Activated T-cell treated with anti-CD3 and anti-CD28 coated beads, Interleukin-2, amount 50 U/mL, for 24 hours (primary cell): ENCODE data around the gene SH3BP4.
A peak's percentile ranks its signal among the peaks of the same experiment; 100 is the strongest.

ENCODE experiments used
- DNase-seq: peaks from one replicate; pipeline ENCODE4 v3.0.0-alpha.2; 2020
- H3K27ac Mint-ChIP-seq: 2 replicates; pipeline ENCODE4 v1.8.0; 2020; ENCODE audit warnings: mild to moderate bottlenecking, mixed read lengths
- H3K27me3 Mint-ChIP-seq: 2 replicates; pipeline ENCODE4 v1.8.0; 2020; ENCODE audit warnings: mixed read lengths
- H3K36me3 Mint-ChIP-seq: 2 replicates; pipeline ENCODE4 v1.8.0; 2020; ENCODE audit warnings: low read depth, mixed read lengths
- H3K4me1 Mint-ChIP-seq: 2 replicates; pipeline ENCODE4 v1.8.0; 2020; ENCODE audit warnings: low read depth, mixed read lengths
- H3K4me3 Mint-ChIP-seq: 2 replicates; pipeline ENCODE4 v1.8.0; 2020; ENCODE audit warnings: mild to moderate bottlenecking, moderate library complexity, mixed read lengths
- H3K9me3 Mint-ChIP-seq: 2 replicates; pipeline ENCODE4 v1.8.0; 2020; ENCODE audit warnings: mixed read lengths

SH3BP4 gene

DNA sequence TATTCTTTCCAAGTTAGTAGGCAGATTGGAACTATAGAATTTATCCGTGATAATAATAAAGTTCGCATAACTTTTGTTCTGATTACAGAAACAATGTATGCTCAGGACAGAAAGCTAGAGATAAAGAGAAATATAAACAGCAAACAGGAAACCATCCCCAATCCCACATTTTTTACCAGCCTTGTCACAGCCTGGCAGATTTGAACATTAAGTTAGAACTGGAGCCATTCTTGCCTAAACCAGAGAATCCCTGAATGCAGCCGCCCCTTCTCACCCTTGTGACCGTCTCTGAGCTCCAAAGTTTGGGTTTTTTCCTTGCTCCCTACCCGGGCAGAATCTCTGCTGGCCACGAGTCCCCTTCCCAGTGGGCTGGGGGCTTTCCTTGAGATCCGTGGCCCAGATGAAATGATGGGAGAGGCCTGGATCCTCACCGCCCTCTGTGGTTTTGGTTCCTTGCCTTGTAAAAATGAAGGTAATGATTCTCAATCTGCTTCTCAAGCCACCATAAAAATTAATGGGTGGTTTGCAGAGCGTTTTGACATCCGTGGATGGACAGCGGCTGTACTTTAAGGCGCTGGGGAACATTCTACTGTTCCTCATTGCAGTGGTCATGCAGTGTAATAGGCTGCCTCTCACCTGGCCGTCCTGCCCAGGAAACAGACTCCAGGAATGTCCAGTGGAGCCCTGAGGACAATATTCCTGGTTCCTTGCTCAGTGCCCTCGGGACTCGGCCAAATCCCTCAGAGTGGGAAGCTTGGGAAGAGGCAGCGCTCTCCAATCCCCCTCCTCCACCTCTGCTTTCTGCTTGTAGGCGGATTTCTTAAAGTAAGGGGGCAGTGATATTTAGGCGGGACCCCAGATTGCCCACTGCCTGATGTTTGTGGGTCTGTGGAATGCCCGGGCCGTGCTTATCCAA lies 1.6 kb downstream of the SH3BP4 start:
- peaks cover 88% of the 10 kb centered on the region for H3K27me3 Mint-ChIP-seq
- H3K4me1 Mint-ChIP-seq: peaks cover 8% of the 10 kb centered on the region
- H3K4me3 Mint-ChIP-seq: peak overlapping the region; percentile 6
- no peak for DNase-seq
- H3K27ac Mint-ChIP-seq: no peak overlapping the region
- H3K9me3 Mint-ChIP-seq: no peaks in the 10 kb centered on the region
- H3K36me3 Mint-ChIP-seq: no peaks in the 10 kb centered on the region

DNA sequence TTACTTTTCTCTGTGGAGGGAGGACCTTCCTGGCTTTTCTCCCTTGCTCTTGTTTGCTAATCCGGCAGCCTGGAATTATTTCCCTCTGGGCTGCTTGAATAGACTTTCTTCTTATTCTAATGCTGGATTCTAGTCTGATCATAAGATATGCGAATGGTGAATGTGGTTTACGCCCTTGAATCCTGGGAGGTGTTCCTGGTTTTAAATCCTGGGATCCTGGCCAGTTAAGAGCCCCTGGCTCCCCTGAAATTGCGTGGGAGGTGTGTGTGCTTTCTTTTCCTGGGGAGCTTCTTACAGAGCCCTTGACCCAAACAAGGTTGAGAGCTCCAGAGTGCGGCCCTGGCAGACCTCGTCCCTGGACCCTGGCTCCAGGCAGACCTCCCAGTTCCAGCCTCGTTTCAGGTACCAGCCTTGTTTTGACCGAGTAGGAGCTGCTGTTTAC lies 2.8 kb downstream of the SH3BP4 start:
- no peaks in the 10 kb centered on the region for H3K9me3 Mint-ChIP-seq
- no peaks in the 10 kb centered on the region for H3K36me3 Mint-ChIP-seq
- no peak for DNase-seq
- peaks cover 83% of the 10 kb centered on the region for H3K27me3 Mint-ChIP-seq
- H3K4me3 Mint-ChIP-seq: no peak overlapping the region
- H3K27ac Mint-ChIP-seq: no peak overlapping the region
- H3K4me1 Mint-ChIP-seq: peaks cover 8% of the 10 kb centered on the region

DNA sequence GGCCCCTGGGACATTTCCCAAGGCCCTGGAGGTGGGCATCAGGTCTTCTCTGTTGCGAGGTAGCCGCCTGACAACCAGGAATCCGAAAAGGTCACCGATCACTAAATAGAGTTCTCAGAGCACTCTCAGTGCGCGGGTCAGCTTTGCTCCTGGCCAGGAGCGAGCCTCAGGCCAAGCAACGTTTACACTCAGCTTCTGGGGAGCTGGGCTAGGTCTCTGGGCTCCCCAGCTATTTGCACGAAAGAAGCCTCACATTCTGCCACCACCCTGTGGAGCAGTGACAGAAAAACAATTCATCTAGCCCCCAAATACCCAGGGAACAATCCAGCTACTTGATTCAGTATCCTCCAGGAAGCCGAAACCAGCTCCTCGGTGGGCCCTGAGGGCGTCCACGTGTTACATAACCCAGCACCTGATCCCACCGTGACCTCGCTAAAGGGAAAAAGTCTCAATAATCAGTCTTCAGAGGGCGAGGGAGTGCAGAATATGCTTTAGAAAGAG lies 3.3 kb downstream of the SH3BP4 start:
- Mint-ChIP-seq H3K9me3 (no peaks in the 10 kb centered on the region), H3K36me3 (no peaks in the 10 kb centered on the region), H3K4me1 (peaks cover 8% of the 10 kb centered on the region), H3K4me3 (no peak overlapping the region), H3K27me3 (peaks cover 77% of the 10 kb centered on the region), H3K27ac (no peak overlapping the region)
- no peak for DNase-seq

DNA sequence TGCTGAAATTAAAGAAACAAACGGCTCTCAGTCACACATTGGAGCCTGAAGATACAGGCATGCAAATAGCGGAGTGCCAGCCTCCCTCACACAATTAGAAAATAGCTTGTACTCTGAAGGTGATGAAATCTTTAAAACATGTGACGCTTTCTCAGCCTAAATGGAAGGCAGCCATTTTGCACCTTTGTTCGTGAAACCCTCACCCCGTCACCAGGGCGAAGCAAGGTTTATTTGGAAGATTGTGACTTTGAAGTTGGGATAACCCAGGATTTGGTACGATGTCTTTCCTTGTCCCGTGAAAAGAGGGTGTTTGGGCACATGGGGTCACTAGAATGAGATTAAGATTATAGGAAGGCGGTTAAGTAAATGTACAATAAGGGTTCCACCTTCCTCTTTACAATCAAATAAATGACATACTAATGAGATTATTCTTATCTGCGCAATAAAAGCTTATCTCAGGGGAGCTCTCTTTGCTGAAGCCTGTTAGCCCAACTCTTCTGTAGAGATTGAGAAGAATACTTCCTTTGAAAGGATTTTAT lies 4.2 kb downstream of the SH3BP4 start:
- Mint-ChIP-seq H3K4me1 (peaks cover 7% of the 10 kb centered on the region), H3K27ac (no peak overlapping the region), H3K36me3 (no peaks in the 10 kb centered on the region), H3K4me3 (no peak overlapping the region), H3K9me3 (no peaks in the 10 kb centered on the region), H3K27me3 (peaks cover 68% of the 10 kb centered on the region)
- no peak for DNase-seq

DNA sequence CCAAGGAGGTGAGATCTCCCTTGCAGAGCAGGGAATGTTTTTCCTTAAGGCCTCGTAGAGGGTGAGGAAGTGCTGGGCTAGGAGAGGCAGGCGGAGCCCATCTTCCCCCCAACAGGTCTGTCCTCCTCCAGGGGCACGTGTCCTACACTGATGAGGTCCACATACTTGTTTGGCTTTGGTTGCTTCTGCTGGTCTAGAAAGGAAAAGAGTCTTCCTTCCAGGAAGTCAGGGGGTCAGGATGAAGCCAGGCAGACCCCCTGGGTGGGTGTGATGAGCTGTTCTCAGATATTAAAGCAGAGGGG lies 6.0 kb downstream of the SH3BP4 start:
- Mint-ChIP-seq H3K27me3 (peaks cover 61% of the 10 kb centered on the region), H3K4me3 (no peak overlapping the region), H3K27ac (no peak overlapping the region), H3K36me3 (no peaks in the 10 kb centered on the region), H3K4me1 (peaks cover 2% of the 10 kb centered on the region), H3K9me3 (no peaks in the 10 kb centered on the region)
- no peak for DNase-seq

DNA sequence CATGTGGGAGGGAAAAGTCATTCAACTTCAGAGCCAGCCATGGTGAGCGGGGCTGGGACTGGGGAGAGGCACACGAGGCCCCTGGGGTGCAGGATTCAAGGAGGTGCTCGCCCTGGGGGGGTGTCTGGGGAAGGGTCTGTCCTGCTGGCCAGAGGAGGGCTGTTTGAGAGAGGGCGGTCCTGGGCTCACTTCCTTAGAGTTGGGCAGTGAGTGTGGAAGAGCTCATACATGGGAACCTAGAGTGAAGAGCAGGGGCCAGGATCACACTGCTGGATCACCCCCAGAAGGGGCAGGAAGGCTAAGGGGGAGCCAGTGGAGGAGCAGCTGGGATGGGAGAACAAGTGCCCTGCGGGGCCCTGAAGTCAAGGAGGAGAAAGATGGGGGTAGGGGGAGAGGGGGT lies 6.5 kb downstream of the SH3BP4 start:
- H3K27me3 Mint-ChIP-seq: peaks cover 56% of the 10 kb centered on the region
- no peak for DNase-seq
- H3K4me1 Mint-ChIP-seq: no peaks in the 10 kb centered on the region
- no peaks in the 10 kb centered on the region for H3K9me3 Mint-ChIP-seq
- no peak overlapping the region for H3K27ac Mint-ChIP-seq
- no peaks in the 10 kb centered on the region for H3K36me3 Mint-ChIP-seq
- H3K4me3 Mint-ChIP-seq: no peak overlapping the region

DNA sequence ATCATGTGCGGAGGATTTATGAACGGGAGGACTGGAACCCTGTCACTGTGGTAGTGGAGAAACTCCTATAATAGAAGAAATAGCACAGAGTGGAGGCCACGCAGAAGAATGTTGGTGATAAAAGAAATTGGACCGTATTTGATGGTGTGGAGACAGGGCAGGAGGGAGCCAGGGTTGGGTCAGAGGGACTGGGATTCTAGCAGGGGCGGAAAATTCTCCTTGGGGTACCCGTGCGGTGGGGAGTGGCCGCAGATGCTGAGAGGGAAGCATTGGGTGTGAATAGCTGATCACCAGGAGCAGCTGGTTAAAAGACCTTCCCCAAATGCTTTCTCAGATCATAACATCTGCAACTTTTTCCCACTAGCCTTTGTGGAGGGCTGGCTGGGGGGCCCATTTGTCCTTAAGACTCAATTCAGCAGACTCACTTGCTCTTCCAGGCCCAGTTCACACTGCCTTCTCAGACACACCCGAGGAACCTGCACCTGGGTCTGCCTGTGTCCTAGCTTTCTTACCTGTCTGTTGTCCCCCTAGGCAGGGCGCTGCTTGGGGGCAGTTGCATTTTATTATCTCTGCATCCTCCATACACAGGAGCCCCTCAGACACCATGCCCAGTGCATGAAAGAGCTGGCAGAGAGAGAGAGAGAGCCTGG lies 7.1 kb downstream of the SH3BP4 start:
- no peak overlapping the region for H3K4me3 Mint-ChIP-seq
- H3K9me3 Mint-ChIP-seq: no peaks in the 10 kb centered on the region
- H3K27ac Mint-ChIP-seq: no peak overlapping the region
- no peak for DNase-seq
- no peaks in the 10 kb centered on the region for H3K4me1 Mint-ChIP-seq
- H3K27me3 Mint-ChIP-seq: peaks cover 50% of the 10 kb centered on the region
- no peaks in the 10 kb centered on the region for H3K36me3 Mint-ChIP-seq

DNA sequence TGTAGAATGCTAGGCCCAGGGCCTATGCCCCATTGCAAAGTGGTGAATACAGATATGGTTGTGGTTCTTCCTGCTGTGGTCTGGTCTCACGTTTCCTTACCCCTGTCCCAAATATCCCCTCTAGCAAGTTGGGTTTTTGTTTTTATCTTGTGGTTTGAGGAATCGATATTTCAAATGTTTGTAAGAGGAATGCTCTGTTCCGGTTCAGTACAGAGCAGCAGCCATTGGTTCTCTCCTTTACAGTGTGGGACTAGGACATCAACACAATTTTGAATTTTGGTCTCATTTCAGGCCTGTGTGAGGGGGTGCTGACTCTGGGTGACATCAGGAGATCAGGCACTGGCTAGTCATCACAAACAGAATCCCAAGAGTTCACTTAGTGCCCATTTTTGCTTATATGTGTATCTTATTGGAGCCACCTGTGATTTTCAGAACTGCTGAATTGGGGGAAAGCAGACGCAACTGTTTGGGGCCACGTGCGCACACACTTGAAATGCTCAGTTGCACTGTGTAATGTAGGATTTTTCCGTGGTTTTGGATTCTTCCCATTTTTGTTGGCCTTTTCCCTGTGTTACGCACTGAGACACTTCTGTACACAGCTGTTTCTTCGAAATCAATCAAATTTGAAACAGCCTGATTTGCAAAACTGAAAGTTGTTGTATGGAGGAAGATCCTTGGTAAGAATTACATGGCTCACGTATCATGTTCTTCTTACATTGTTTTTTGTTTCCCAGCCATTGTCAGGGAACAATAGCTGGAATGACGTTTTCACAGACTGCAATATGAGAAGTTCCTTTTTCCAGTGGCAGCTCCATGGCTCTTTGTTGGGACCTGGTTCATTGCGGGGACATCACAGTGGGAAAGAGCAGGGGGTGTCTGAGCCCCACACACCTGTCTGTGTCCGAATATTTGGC lies 8.6 kb downstream of the SH3BP4 start:
- no peaks in the 10 kb centered on the region for H3K4me1 Mint-ChIP-seq
- H3K27me3 Mint-ChIP-seq: peaks cover 37% of the 10 kb centered on the region
- no peak overlapping the region for H3K4me3 Mint-ChIP-seq
- no peaks in the 10 kb centered on the region for H3K9me3 Mint-ChIP-seq
- DNase-seq: no peak
- no peaks in the 10 kb centered on the region for H3K36me3 Mint-ChIP-seq
- no peak overlapping the region for H3K27ac Mint-ChIP-seq

DNA sequence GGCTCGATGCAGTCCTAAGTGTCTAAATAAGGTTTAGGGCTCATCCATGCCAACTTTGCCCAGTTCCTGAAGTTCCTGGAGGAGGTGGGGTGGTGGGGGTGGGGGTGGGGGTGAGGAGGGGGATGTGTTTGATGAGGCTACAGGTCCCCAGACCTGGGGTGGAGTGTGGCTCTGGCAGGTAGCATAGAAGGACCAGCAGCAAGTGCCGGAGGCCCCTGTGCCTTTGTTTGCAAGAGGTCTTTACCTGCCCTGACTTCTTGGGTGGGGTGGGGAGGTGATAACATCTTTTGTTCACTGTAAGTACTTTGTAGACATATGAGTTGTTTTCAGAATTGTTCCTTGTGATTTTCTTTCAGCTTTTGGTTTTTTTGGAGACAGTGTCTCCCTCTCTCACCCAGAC lies 10.0 kb downstream of the SH3BP4 start:
- peaks cover 24% of the 10 kb centered on the region for H3K27me3 Mint-ChIP-seq
- no peaks in the 10 kb centered on the region for H3K36me3 Mint-ChIP-seq
- H3K4me1 Mint-ChIP-seq: no peaks in the 10 kb centered on the region
- H3K9me3 Mint-ChIP-seq: no peaks in the 10 kb centered on the region
- no peak overlapping the region for H3K4me3 Mint-ChIP-seq
- no peak overlapping the region for H3K27ac Mint-ChIP-seq
- no peak for DNase-seq

DNA sequence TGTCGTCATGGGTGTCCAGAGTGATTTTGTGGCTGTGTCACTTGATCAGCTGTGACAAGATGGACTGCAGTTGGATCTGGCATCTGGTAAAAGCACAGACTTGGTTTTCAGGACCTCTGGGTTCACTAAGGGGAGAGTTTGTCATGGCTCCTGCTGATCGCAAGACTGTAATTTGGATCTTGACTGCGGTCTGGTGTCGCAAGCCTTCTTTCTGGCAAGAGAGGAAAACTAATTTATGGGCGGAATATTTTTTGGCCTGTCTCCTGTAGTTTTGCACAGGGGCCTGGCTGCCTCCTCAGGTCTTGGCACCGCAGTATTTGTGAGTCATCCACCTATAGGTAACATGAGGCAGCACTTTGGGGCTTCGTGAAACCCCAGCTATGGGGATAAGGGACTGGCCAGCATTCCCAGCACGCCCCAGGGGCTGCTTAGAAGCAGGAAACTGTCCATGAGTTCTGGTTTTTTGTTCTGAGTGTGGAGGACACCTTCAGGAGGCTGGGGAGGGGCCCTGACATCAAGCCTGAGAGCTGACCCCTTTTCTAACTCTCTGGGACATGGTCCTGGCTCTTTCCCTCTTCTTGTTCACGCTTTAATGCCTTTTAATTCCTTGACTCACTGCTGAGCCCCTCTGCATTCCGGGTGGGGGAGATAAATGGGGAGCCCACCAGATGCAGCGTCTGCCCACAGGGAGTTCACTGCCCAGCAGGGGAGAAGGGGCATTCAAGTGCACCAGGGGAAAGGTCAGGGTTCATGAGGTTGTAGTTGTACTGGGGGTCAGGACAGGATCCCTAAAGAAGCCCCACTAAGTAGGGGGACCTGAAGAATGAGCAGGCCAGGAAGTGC lies 12.2 kb downstream of the SH3BP4 start:
- H3K4me1 Mint-ChIP-seq: no peaks in the 10 kb centered on the region
- DNase-seq: no peak
- H3K27me3 Mint-ChIP-seq: peaks cover 14% of the 10 kb centered on the region
- H3K4me3 Mint-ChIP-seq: no peak overlapping the region
- H3K9me3 Mint-ChIP-seq: no peaks in the 10 kb centered on the region
- no peaks in the 10 kb centered on the region for H3K36me3 Mint-ChIP-seq
- H3K27ac Mint-ChIP-seq: no peak overlapping the region

DNA sequence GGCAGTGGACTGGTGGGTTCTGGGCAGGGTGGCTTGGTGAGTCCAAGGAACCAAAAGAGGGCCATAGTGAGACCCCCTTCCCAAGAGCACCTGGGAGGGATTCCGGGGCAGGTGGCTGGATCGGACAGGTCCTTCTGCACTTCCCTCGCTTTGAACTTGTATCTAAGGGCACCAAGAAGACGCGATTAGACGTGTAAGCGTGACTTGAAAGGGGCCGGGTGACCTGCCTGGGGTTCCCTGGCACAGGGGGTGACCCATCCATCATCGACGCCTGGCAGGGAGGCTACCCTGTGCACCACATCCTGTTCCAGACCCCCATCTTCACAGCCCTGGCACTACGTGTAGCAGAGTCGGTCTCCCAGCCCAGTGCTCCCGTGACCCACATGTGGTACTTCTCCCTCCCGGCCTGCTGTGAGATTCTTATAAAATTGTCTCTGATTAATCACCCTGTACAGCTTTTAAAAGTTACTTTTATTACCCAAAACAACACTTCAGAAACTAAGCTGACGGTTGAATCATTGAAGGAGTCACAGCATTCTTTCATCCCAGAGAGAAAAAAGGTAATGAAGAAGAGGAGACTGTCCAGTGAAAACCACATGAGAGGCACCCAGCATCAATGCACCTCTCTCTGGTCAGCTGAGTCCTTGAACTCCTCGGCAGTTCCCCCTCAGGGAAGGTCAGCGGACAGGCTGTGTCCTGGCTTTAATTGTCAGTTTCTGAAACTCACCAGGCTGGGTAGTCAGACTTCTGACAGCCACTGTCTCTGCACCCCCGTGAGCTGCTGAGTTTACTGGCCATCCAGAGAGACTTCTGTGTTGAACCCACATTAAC lies 13.0 kb downstream of the SH3BP4 start:
- no peaks in the 10 kb centered on the region for H3K36me3 Mint-ChIP-seq
- H3K27me3 Mint-ChIP-seq: peaks cover 14% of the 10 kb centered on the region
- DNase-seq: no peak
- H3K9me3 Mint-ChIP-seq: no peaks in the 10 kb centered on the region
- no peaks in the 10 kb centered on the region for H3K4me1 Mint-ChIP-seq
- H3K4me3 Mint-ChIP-seq: no peak overlapping the region
- H3K27ac Mint-ChIP-seq: no peak overlapping the region

DNA sequence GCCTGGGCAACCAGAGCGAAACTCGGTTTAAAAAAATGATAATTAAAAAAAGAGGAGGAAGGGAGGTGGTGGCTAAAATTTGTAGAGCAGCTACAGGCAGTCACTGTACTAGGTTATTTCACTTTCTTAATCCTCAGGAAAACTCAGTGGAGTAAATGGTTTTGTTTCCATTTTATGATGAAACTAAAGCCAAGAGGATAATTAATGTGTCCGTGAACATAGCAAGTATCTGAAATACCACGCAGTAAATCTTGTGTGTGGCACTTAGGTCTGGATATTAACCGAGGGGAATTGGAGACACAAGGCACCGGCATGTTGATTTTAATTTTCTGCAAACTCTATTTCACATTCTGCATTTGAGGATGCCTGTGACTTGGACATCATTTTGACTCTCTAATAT lies 14.5 kb downstream of the SH3BP4 start:
- peaks cover 14% of the 10 kb centered on the region for H3K27me3 Mint-ChIP-seq

More for the DNA sequence above, 14.5 kb downstream of the SH3BP4 start:
- no peaks in the 10 kb centered on the region for H3K4me1 Mint-ChIP-seq
- H3K27ac Mint-ChIP-seq: no peak overlapping the region
- no peaks in the 10 kb centered on the region for H3K36me3 Mint-ChIP-seq
- no peak for DNase-seq
- H3K9me3 Mint-ChIP-seq: no peaks in the 10 kb centered on the region
- no peak overlapping the region for H3K4me3 Mint-ChIP-seq
